WTC11 (cell line): ENCODE measurements around the gene ANK2. TPM values are rescaled to one million over a fixed set of nuclear protein-coding genes. Genes with fewer than 3 reads are reported as not detected.

Experiments used
- ATAC-seq: fragments of 200-7000 bp; cut with Tn5 transposase; 2 replicates; pipeline ENCODE4 v1.10.0; 2021; ENCODE audit warnings: mild to moderate bottlenecking, moderate library complexity
- CTCF ChIA-PET: fragments of 300-600 bp; sonication (Branson Sonifier 250); formaldehyde crosslinking; loops from one replicate; lab custom pipeline; 2021; ENCODE audit warnings: antibody characterized with exemption; lab: Charles Lee
- POLR2A ChIA-PET: fragments of 350-600 bp; sonication (Branson Sonifier 250); formaldehyde crosslinking; loops from one replicate; lab custom pipeline; 2021; ENCODE audit warnings: antibody characterized with exemption; lab: Charles Lee
- DNase-seq: peaks from one replicate; pipeline ENCODE4 v3.0.0; 2021; ENCODE audit warnings: low spot score
- H3K27ac Mint-ChIP-seq: 2 replicates; pipeline ENCODE4 v1.8.0; 2021; ENCODE audit warnings: mixed read lengths
- H3K27me3 Mint-ChIP-seq: 2 replicates; pipeline ENCODE4 v1.8.0; 2021; ENCODE audit warnings: low read depth, mild to moderate bottlenecking, moderate library complexity, mixed read lengths
- H3K36me3 Mint-ChIP-seq: 2 replicates; pipeline ENCODE4 v1.8.0; 2021; ENCODE audit warnings: mixed read lengths
- H3K4me1 Mint-ChIP-seq: 2 replicates; pipeline ENCODE4 v1.8.0; 2022; ENCODE audit warnings: mixed read lengths
- H3K4me3 Mint-ChIP-seq: 2 replicates; pipeline ENCODE4 v1.8.0; 2021; ENCODE audit warnings: mild to moderate bottlenecking, moderate library complexity, mixed read lengths
- H3K9me3 Mint-ChIP-seq: 2 replicates; pipeline ENCODE4 v1.8.0; 2021; ENCODE audit warnings: mixed read lengths
- ARID4B ChIP-seq: sonication (generic); formaldehyde crosslinking; IDR thresholded peaks from 2 replicates; pipeline ENCODE4 v1.8.0; 2023; ENCODE audit warnings: missing genetic modification reagents, mild to moderate bottlenecking, borderline replicate concordance
- ATF1 ChIP-seq: sonication (generic); formaldehyde crosslinking; IDR thresholded peaks from 2 replicates; pipeline ENCODE4 v1.8.1; 2023; ENCODE audit warnings: mild to moderate bottlenecking, moderate library complexity, missing genetic modification reagents
- CDX4 ChIP-seq: fragments of 250-450 bp; sonication (Bioruptor Pico); IDR thresholded peaks from 2 replicates; pipeline ENCODE4 v1.9.0; 2021; ENCODE audit warnings: moderate library complexity, mild to moderate bottlenecking, inconsistent platforms, borderline replicate concordance
- ELF4 ChIP-seq: sonication (generic); formaldehyde crosslinking; IDR thresholded peaks from 2 replicates; pipeline ENCODE4 v1.8.1; 2022; ENCODE audit warnings: low read depth, mild to moderate bottlenecking, moderate library complexity, missing genetic modification reagents
- FOXK1 ChIP-seq: sonication (generic); formaldehyde crosslinking; IDR thresholded peaks from 2 replicates; pipeline ENCODE4 v1.8.0; 2022; ENCODE audit warnings: mild to moderate bottlenecking, moderate library complexity, missing genetic modification reagents
- GTF2I ChIP-seq: fragments of 250-450 bp; sonication (Bioruptor Pico); conservative IDR thresholded peaks from 2 replicates; pipeline ENCODE4 v1.4.0; 2021; ENCODE audit warnings: mild to moderate bottlenecking
- MYBL2 ChIP-seq: sonication (generic); formaldehyde crosslinking; IDR thresholded peaks from 2 replicates; pipeline ENCODE4 v1.8.1; 2023; ENCODE audit warnings: mild to moderate bottlenecking, moderate library complexity, missing genetic modification reagents
- SP1 ChIP-seq: sonication (generic); formaldehyde crosslinking; conservative IDR thresholded peaks from 2 replicates; pipeline ENCODE4 v1.8.1; 2022; ENCODE audit warnings: missing genetic modification reagents
- STAT6 ChIP-seq: sonication (generic); formaldehyde crosslinking; conservative IDR thresholded peaks from 2 replicates; pipeline ENCODE4 v1.8.1; 2023; ENCODE audit warnings: mild to moderate bottlenecking, low read depth, missing genetic modification reagents, moderate library complexity
- TEAD1 ChIP-seq: sonication (generic); formaldehyde crosslinking; IDR thresholded peaks from 2 replicates; pipeline ENCODE4 v1.8.0; 2022; ENCODE audit warnings: mild to moderate bottlenecking, missing genetic modification reagents
- USF1 ChIP-seq: sonication (generic); formaldehyde crosslinking; IDR thresholded peaks from 2 replicates; pipeline ENCODE4 v1.8.0; 2022; ENCODE audit warnings: mild to moderate bottlenecking, missing genetic modification reagents
- USF2 ChIP-seq: sonication (generic); formaldehyde crosslinking; IDR thresholded peaks from 2 replicates; pipeline ENCODE4 v1.8.1; 2023; ENCODE audit warnings: mild to moderate bottlenecking, missing genetic modification reagents, moderate library complexity
- ZBTB43 ChIP-seq: sonication (generic); formaldehyde crosslinking; IDR thresholded peaks from 2 replicates; pipeline ENCODE4 v1.8.1; 2023; ENCODE audit warnings: mild to moderate bottlenecking, missing genetic modification reagents
- ZNF263 ChIP-seq: sonication (generic); formaldehyde crosslinking; IDR thresholded peaks from 2 replicates; pipeline ENCODE4 v1.8.1; 2022; ENCODE audit warnings: low read depth, mild to moderate bottlenecking, moderate library complexity, missing genetic modification reagents
- ZNF281 ChIP-seq: sonication (generic); formaldehyde crosslinking; IDR thresholded peaks from 2 replicates; pipeline ENCODE4 v1.8.0; 2023; ENCODE audit warnings: mild to moderate bottlenecking, missing genetic modification reagents
- ZNF671 ChIP-seq: fragments of 250-450 bp; sonication (Bioruptor Pico); IDR thresholded peaks from 2 replicates; pipeline ENCODE4 v1.8.0; 2021; ENCODE audit warnings: mild to moderate bottlenecking
- total RNA-seq: library from RNA; stranded (reverse); gene quantifications from 3 replicates; pipeline ENCODE4 v1.2.3, GENCODE V29; 2021
- TF ChIP-seq, protein P1 (sequence below): sonication (generic); formaldehyde crosslinking; IDR thresholded peaks from 2 replicates; pipeline ENCODE4 v1.8.0; 2022; ENCODE audit warnings: mild to moderate bottlenecking, missing genetic modification reagents
- TF ChIP-seq, protein P2 (sequence below): sonication (generic); formaldehyde crosslinking; IDR thresholded peaks from 2 replicates; pipeline ENCODE4 v1.8.1; 2022; ENCODE audit warnings: missing genetic modification reagents, borderline replicate concordance

The ANK2 gene
- total RNA-seq, 1 experiment from 2014 or later: 27.9 TPM

- TF ChIP-seq, protein P1, sequence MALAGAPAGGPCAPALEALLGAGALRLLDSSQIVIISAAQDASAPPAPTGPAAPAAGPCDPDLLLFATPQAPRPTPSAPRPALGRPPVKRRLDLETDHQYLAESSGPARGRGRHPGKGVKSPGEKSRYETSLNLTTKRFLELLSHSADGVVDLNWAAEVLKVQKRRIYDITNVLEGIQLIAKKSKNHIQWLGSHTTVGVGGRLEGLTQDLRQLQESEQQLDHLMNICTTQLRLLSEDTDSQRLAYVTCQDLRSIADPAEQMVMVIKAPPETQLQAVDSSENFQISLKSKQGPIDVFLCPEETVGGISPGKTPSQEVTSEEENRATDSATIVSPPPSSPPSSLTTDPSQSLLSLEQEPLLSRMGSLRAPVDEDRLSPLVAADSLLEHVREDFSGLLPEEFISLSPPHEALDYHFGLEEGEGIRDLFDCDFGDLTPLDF (CRISPR knock-in tag): no peak
- no peak for TF ChIP-seq TEAD1 (CRISPR knock-in tag)
Observed at GRCh38 chr4:113009461-113009860, 40.0 kb upstream of the ANK2 start (continued).

GRCh38 chr4:113012122-113012725 lies 37.2 kb upstream of the ANK2 start:
- Mint-ChIP-seq H3K27me3 (no peaks in the 10 kb centered on the region), H3K9me3 (no peaks in the 10 kb centered on the region), H3K27ac (no peak overlapping the region), H3K36me3 (no peaks in the 10 kb centered on the region), H3K4me1 (0 out of 2 replicates have a peak, but pooled peaks cover 5% of the 10 kb centered on the region), H3K4me3 (no peak overlapping the region)
- CTCF ChIA-PET: interaction anchor here (0.6 kb wide), 1 partner anchor 11 kb away, joined by 3 read pairs; no protein-coding TSS in a partner anchor
- DNase-seq: no peak
- ATAC-seq: no peak
- POLR2A ChIA-PET: no interaction called here
- no peak for TF ChIP-seq USF1 (CRISPR knock-in tag)
- TF ChIP-seq ZBTB43: no peak
- TF ChIP-seq ZNF281 (CRISPR knock-in tag): no peak
- no peak for TF ChIP-seq GTF2I (CRISPR knock-in tag)
- TF ChIP-seq MYBL2 (CRISPR knock-in tag): no peak
- TF ChIP-seq CDX4 (CRISPR knock-in tag): no peak
- TF ChIP-seq, protein P2, sequence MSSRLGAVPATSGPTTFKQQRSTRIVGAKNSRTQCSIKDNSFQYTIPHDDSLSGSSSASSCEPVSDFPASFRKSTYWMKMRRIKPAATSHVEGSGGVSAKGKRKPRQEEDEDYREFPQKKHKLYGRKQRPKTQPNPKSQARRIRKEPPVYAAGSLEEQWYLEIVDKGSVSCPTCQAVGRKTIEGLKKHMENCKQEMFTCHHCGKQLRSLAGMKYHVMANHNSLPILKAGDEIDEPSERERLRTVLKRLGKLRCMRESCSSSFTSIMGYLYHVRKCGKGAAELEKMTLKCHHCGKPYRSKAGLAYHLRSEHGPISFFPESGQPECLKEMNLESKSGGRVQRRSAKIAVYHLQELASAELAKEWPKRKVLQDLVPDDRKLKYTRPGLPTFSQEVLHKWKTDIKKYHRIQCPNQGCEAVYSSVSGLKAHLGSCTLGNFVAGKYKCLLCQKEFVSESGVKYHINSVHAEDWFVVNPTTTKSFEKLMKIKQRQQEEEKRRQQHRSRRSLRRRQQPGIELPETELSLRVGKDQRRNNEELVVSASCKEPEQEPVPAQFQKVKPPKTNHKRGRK (CRISPR knock-in tag): no peak
- TF ChIP-seq FOXK1 (CRISPR knock-in tag): no peak
- no peak for TF ChIP-seq ZNF671 (CRISPR knock-in tag)
- no peak for TF ChIP-seq ARID4B (CRISPR knock-in tag)
- no peak for TF ChIP-seq SP1 (CRISPR knock-in tag)
- no peak for TF ChIP-seq STAT6 (CRISPR knock-in tag)
- TF ChIP-seq ELF4 (CRISPR knock-in tag): no peak
- no peak for TF ChIP-seq ZNF263 (CRISPR knock-in tag)
- TF ChIP-seq ATF1 (CRISPR knock-in tag): no peak
- no peak for TF ChIP-seq USF2 (CRISPR knock-in tag)
